HG03565 (cell line): ENCODE data around the gene ZNF276.
"Not testable (repeated sequence)": the region's sequence is repeated elsewhere in the genome, so short reads cannot be mapped to it uniquely, and the experiment has no call there.

ENCODE experiments used
- ATAC-seq: cut with Tn5 transposase; IDR thresholded peaks from one replicate; pipeline ENCODE4 v1.9.1; 2021; ENCODE audit warnings: mild to moderate bottlenecking, moderate library complexity; ENCODE audit not compliant: unreplicated experiment

The ZNF276 gene

GRCh38 chr16:89695086-89695874, 26.1 kb upstream of the ZNF276 start:
- no peak for ATAC-seq

- no peak for ATAC-seq
Measured at GRCh38 chr16:89695875-89696669, 25.3 kb upstream of the ZNF276 start.

GRCh38 chr16:89696670-89697128, 24.6 kb upstream of the ZNF276 start:
- no peak for ATAC-seq

- no peak for ATAC-seq
Measured at GRCh38 chr16:89697161-89697615, 24.1 kb upstream of the ZNF276 start.

GRCh38 chr16:89697616-89698331, 23.6 kb upstream of the ZNF276 start:
- no peak for ATAC-seq

- ATAC-seq: not testable (repeated sequence)
Measured at GRCh38 chr16:89698717-89699116, 22.6 kb upstream of the ZNF276 start.

- ATAC-seq: not testable (repeated sequence)
Measured at GRCh38 chr16:89699629-89700099, 21.7 kb upstream of the ZNF276 start.

- peak; percentile 32 for ATAC-seq
Measured at GRCh38 chr16:89700100-89700648, 21.2 kb upstream of the ZNF276 start.

- ATAC-seq: no peak
Measured at GRCh38 chr16:89700649-89701424, 20.5 kb upstream of the ZNF276 start.

GRCh38 chr16:89701425-89702406, 19.6 kb upstream of the ZNF276 start, which contains the start of gene SPATA2L:
Gene SPATA2L (minus strand): TSS chr16:89701705. CDS start chr16:89701232, 473 bp downstream.
- ATAC-seq: peak; percentile 47

- ATAC-seq: no peak
Measured at GRCh38 chr16:89704281-89704680, 17.1 kb upstream of the ZNF276 start.

- no peak for ATAC-seq
Measured at GRCh38 chr16:89705006-89705405, 16.3 kb upstream of the ZNF276 start.

- no peak for ATAC-seq
Measured at GRCh38 chr16:89706518-89707260, 14.6 kb upstream of the ZNF276 start.

GRCh38 chr16:89707695-89708094, 13.6 kb upstream of the ZNF276 start:
- no peak for ATAC-seq

GRCh38 chr16:89708481-89708931, 12.8 kb upstream of the ZNF276 start:
- ATAC-seq: no peak

- no peak for ATAC-seq
Measured at GRCh38 chr16:89709166-89709565, 12.2 kb upstream of the ZNF276 start.

GRCh38 chr16:89709716-89710432, 11.5 kb upstream of the ZNF276 start:
- no peak for ATAC-seq
